ENCODE data around the gene CFAP70. TPM values are rescaled to one million over a fixed set of nuclear protein-coding genes. Genes with fewer than 3 reads are reported as not detected.

CFAP70 gene
- total RNA-seq, 1 experiment from 2014 or later: 0.31 TPM

- H3K4me1 Mint-ChIP-seq: no peaks in the 10 kb centered on the region
- ChIA-PET CTCF (no interaction called here), POLR2A (no interaction called here)
- DNase-seq (ENCODE audit: low spot score): no peak
- peaks cover 41% of the 10 kb centered on the region for H3K36me3 Mint-ChIP-seq
- peaks cover 33% of the 10 kb centered on the region for H3K9me3 Mint-ChIP-seq
- no peaks in the 10 kb centered on the region; the same call in none of the 2 replicates for H3K27me3 Mint-ChIP-seq (ENCODE audit: low read depth)
- no peak overlapping the region for H3K27ac Mint-ChIP-seq
- TF ChIP-seq MLX (CRISPR knock-in tag; IDR thresholded peaks at IDR 0.05) (no peak), OVOL2 (CRISPR knock-in tag; IDR thresholded peaks at IDR 0.05; ENCODE audit: borderline replicate concordance) (no peak), ZNF671 (CRISPR knock-in tag; IDR thresholded peaks at IDR 0.05) (no peak), AFF4 (CRISPR knock-in tag; IDR thresholded peaks at IDR 0.05; ENCODE audit: borderline replicate concordance) (no peak)
- H3K4me3 Mint-ChIP-seq: no peak overlapping the region
- no peak for ATAC-seq
Observed at GRCh38 chr10:73205890-73206289, 152.8 kb downstream of the CFAP70 start.

GRCh38 chr10:73205081-73205480 lies 153.6 kb downstream of the CFAP70 start:
- H3K9me3 Mint-ChIP-seq: peaks cover 33% of the 10 kb centered on the region

More at GRCh38 chr10:73205081-73205480, 153.6 kb downstream of the CFAP70 start:
- Mint-ChIP-seq H3K27me3 (ENCODE audit: low read depth) (no peaks in the 10 kb centered on the region; the same call in none of the 2 replicates), H3K4me1 (no peaks in the 10 kb centered on the region), H3K36me3 (peaks cover 41% of the 10 kb centered on the region), H3K4me3 (no peak overlapping the region), H3K27ac (no peak overlapping the region)
- ChIA-PET POLR2A (no interaction called here), CTCF (interaction anchor here (1.6 kb wide), 1 partner anchor 14 kb away, joined by 3 read pairs; no protein-coding TSS in a partner anchor)
- no peak for DNase-seq (ENCODE audit: low spot score)
- ATAC-seq: no peak
- no peak for TF ChIP-seq SMAD3 (CRISPR knock-in tag; IDR thresholded peaks at IDR 0.05; ENCODE audit: borderline replicate concordance)
- no peak for TF ChIP-seq ELF4 (CRISPR knock-in tag; IDR thresholded peaks at IDR 0.05; ENCODE audit: low read depth)
- TF ChIP-seq MXD4 (CRISPR knock-in tag; IDR thresholded peaks at IDR 0.05; ENCODE audit: borderline replicate concordance): no peak
- no peak for TF ChIP-seq ZNF512 (CRISPR knock-in tag; IDR thresholded peaks at IDR 0.05; ENCODE audit: borderline replicate concordance)
- no peak for TF ChIP-seq KAT7 (CRISPR knock-in tag; IDR thresholded peaks at IDR 0.05; ENCODE audit: borderline replicate concordance)
- TF ChIP-seq FOXK1 (CRISPR knock-in tag; IDR thresholded peaks at IDR 0.05): no peak
- no peak for TF ChIP-seq HMGXB4 (CRISPR knock-in tag; IDR thresholded peaks at IDR 0.05)
- TF ChIP-seq ZSCAN18 (CRISPR knock-in tag; IDR thresholded peaks at IDR 0.05): no peak
- no peak for TF ChIP-seq NFE2L1 (CRISPR knock-in tag; IDR thresholded peaks at IDR 0.05)
- no peak for TF ChIP-seq ATF1 (CRISPR knock-in tag; IDR thresholded peaks at IDR 0.05)
- no peak for TF ChIP-seq IRF2 (CRISPR knock-in tag; IDR thresholded peaks at IDR 0.05; ENCODE audit: borderline replicate concordance, low read depth)
- no peak for TF ChIP-seq MLX (CRISPR knock-in tag; IDR thresholded peaks at IDR 0.05)
- TF ChIP-seq CBFB (CRISPR knock-in tag; IDR thresholded peaks at IDR 0.05; ENCODE audit: low read depth): no peak
- no peak for TF ChIP-seq PRDM15 (CRISPR knock-in tag; IDR thresholded peaks at IDR 0.05)

Measured in WTC11 (cell line).